ENCODE results near the gene MTHFSD.

MTHFSD gene

GRCh38 chr16:86480444-86480843, 74.6 kb downstream of the MTHFSD start:
- no peak for DNase-seq
